Endothelial cell of hepatic sinusoid (primary cell): ENCODE results near the gene GGACT.
"Not testable (repeated sequence)": the region's sequence is repeated elsewhere in the genome, so short reads cannot be mapped to it uniquely, and the experiment has no call there.

Experiments used
- in situ Hi-C: cut with HindIII; loops from 2 replicates; pipeline ENCODE4 v1.10.0; 2017; ENCODE audit warnings: low sequenced_read_pairs

GGACT gene

DNA sequence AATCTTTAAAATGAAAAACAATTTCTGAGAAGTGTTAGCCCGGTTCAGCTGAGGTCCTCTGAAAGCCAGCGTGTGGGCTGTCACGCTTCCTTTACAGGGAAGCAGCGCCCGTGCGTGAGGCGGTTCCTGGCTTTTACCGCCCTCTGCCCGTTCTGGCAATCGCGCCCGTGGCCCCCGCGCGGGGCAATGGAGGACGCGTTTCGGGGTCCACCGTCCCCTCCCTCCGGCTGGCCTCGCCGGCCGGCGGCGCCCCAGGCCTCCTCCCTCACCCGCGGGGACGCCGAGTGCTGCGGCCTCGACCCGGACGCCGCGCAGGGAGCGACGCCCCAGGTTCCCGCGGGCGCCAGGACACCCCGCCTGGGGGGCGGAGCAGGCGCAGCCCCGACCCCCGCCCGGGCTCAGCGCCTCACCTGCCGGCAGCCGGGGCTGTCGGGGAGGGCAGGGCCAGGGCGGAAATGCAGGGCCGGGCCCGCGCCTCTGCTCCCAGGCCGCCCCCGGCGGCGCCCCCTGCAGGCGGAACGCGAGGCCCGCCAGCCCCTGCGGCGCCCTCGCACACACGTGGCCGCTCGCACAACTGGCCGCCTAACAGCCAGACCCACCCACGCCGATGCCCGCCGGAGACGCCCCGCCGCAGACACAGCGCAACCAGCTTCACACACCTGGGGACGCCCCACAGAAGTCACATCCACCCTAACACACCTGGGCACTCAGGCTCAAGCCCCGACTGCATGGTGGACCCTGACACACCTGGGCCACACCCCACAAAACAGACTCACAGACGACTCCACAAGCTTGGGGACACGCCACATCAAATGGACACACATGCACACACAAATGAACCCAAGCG, at the start of gene GGACT:
Gene GGACT (minus strand): TSS at position 459 of the 847 bp plus-strand sequence. CDS start 56,198 bp downstream, outside the sequence.
- in situ Hi-C loops = no loop called here

DNA sequence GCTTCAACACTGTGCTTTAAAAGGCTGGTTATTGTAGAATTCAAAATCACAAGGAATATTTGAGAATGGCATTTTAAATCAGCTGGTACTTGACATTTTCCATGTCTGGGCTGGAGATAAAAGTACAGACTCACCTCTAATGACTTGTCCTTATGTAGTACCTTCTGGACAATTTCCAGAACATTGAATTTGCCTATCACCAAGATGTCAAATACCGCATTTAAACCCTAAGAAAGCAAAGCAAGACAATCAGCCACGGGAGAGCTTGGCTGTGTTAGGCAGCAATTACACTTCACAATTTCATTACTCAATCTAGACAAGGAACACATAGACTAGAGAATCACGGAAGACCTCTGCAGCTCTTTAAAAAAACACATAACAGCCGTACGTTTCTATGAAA, 49.2 kb upstream of the GGACT start:
- in situ Hi-C loops = no loop called here

DNA sequence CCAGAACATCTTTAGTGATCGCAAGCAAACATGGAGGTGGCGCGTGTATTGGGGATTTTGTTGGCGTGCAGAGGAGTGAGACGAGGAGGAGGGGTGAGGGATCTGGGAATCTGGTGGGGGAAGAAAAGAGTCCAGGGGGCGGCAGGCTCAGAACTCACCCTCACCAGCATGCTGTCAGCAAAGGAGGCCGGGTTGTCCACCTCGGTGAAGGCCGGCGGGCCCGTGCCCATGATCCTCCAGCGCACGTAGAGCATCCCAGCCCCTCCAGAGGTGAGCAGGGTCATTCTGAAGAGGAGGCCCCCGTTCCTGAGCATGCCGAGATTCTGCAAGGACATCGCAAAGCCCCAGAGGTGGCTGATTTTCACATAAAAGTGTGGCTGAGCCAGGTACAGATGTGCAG, 48.8 kb upstream of the GGACT start:
- in situ Hi-C loops = no loop called here

- in situ Hi-C loops = no loop called here
These were observed 47.9 kb upstream of the GGACT start for GRCh38 chr13:100636441-100636840.

GRCh38 chr13:100636004-100636403, 47.4 kb upstream of the GGACT start:
- in situ Hi-C loops = no loop called here

DNA sequence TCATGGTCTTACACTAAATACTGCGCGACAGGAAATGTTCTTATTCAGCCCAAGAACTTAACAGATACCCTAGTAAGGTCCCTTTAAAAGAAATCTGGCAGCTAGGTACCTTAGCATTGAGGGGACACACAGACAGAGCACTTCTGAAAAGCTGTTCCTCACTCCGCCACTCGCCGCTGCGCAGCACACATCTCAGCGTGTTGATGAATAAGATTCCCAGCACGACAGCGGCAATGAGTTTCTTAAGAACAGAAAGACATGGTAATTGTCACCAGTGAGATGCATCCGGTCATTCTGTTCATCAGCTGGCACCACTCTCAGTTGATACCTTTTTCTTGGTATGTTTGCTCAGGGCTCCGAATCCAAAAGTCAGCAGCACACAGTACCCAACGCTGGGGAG, 46.1 kb upstream of the GGACT start:
- in situ Hi-C loops = no loop called here

DNA sequence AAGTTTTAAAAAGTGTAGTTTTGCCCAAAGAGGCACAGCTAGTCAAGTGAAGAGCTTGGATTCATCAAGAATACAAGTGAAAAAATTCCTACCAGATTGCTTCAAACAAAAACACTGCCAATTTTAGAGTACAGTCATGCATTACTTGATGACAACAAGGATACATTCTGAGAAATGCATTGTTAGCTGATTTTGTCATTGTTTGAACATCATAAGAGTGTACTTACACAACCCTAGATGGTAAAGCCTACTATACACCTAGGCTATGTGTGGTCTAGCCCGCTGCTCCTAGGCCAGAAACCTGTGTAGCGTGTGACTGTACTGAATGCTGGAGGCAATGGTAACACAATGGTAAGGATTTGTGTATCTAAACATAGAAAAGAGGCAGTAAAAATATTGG, 44.9 kb upstream of the GGACT start:
- in situ Hi-C loops = no loop called here

DNA sequence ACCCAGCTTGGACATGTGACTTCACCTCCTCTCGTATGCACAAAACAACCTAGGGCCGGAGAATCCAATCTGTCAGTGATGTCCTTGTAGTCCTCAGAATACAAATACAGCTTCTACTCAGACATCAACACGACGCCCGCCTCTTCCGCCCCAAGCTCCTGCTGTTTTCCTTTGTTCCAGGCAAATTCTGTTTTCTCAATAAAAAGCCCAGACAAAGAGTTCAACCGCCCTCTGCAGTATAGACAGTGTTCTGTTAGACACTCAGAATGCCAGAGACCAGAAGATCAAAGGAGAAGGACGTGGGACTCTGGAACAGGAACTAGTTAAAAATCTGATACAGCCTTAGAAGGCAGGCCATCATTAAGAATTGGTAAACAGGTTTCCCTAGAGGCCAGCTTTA, 42.0 kb upstream of the GGACT start:
- in situ Hi-C loops = no loop called here

- in situ Hi-C loops = no loop called here
These were observed 38.5 kb upstream of the GGACT start for GRCh38 chr13:100627120-100627519.

- in situ Hi-C loops = no loop called here
These were observed 36.9 kb upstream of the GGACT start for GRCh38 chr13:100625447-100625846.

DNA sequence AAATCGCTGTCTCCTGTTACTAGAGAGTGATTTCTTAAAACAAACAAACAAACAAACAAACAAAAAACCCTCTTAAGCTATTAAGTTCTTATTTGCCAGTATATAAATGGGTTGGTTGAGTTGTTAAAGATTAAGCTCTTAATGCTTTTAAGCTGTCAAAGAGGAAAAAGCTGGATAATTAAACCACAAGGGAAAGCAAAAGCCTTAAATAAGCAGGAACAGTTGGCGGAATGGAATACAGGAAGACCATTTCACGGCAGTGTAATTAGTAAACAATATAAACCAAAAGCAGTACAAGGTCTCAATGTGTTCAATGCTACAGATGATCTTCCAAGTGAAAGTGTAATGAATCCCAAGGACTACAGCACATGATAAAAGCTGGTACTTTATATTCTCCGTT, 32.2 kb upstream of the GGACT start:
- in situ Hi-C loops = no loop called here

GRCh38 chr13:100619940-100620339, 31.4 kb upstream of the GGACT start:
- in situ Hi-C loops = no loop called here

GRCh38 chr13:100618897-100619296, 30.3 kb upstream of the GGACT start:
- in situ Hi-C loops = not testable (repeated sequence)

- in situ Hi-C loops = no loop called here
These were observed 24.4 kb upstream of the GGACT start for GRCh38 chr13:100613031-100613430.

GRCh38 chr13:100611678-100612492, 23.3 kb upstream of the GGACT start:
- in situ Hi-C loops = no loop called here

- in situ Hi-C loops = no loop called here
These were observed 22.1 kb upstream of the GGACT start for GRCh38 chr13:100610391-100611347.

- in situ Hi-C loops = no loop called here
These were observed 20.3 kb upstream of the GGACT start for GRCh38 chr13:100608906-100609305.

GRCh38 chr13:100608489-100608888, 19.9 kb upstream of the GGACT start:
- in situ Hi-C loops = no loop called here

GRCh38 chr13:100604918-100605710, 16.5 kb upstream of the GGACT start:
- in situ Hi-C loops = no loop called here

DNA sequence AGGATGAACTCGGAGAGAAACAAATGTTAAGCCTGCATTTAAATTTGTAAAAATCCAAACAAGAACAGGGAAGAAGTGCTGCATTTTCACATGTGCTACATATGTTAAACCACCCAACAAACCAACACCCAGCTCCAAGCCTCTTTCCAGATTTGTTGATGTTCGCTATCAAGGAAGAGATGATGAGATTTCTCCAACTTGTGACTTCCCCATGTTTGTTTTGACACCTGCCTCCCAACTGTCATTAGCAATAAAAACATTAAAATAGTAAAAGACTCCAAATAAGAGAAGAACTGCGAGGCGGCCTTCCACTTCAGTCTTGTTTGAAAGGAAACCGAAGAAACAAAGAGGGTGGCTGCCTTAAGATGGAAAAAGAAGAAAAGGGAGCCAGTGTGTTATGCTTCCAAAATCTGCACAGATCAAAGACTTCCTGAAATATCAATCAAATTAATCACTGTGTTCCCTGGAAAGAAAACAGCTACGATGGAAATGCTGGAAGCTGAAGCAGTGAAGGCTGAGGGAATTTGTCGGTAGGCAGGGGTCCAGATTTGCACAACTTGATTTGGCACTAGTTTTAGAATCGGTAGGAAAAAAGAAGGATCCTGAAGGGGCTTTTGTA, 14.0 kb upstream of the GGACT start:
- in situ Hi-C loops = no loop called here
